ENCODE measurements around the gene RSRC2.

DNA sequence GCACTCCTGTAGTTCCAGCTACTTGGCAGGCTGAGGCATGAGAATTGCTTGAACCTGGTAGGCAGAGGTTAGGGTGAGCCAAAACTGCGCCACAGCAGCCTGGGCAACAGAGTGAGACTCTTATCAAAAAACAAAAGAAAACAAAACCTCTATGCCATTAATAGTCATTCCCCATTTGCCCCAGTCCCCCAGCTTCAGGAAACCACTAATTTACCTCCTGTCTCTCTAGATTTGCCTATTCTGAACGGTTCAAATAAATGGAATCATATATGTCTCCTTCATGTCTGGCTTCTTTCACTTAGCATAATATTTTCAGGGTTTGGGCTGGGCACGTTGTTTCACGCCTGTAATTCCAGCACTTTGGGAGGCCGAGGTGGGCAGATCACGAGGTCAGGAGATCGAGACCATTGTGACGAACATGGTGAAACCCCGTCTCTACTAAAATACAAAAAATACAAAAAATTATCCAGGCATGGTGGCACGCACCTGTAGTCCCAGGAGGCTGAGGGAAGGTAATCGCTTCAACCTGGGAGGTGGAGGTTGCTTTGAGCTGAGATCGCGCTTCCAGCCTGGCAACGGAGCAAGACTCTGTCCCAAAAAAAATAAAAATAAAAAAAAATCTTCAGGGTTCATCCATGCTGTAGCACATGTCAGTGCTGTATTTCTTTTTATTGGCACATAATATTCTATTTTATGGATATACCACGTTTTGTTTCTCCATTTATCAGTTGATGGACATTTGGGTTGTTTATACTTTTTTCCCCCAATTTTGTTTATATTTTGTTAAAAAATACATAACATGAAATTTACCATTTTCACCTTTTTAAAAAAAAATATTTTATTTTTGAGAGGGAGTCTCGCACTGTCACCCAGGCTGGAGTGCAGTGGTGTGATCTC is 32.3 kb upstream of the RSRC2 start:
- TF ChIP-seq, protein P1, sequence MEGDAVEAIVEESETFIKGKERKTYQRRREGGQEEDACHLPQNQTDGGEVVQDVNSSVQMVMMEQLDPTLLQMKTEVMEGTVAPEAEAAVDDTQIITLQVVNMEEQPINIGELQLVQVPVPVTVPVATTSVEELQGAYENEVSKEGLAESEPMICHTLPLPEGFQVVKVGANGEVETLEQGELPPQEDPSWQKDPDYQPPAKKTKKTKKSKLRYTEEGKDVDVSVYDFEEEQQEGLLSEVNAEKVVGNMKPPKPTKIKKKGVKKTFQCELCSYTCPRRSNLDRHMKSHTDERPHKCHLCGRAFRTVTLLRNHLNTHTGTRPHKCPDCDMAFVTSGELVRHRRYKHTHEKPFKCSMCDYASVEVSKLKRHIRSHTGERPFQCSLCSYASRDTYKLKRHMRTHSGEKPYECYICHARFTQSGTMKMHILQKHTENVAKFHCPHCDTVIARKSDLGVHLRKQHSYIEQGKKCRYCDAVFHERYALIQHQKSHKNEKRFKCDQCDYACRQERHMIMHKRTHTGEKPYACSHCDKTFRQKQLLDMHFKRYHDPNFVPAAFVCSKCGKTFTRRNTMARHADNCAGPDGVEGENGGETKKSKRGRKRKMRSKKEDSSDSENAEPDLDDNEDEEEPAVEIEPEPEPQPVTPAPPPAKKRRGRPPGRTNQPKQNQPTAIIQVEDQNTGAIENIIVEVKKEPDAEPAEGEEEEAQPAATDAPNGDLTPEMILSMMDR (IDR thresholded peaks at IDR 0.05 in 4 of 5, conservative IDR thresholded peaks at IDR 0.05 in 1 of 5): no peak
- no peak for TF ChIP-seq POLR2A (IDR thresholded peaks at IDR 0.05)
